NCI-H2227 (cell line): ENCODE measurements around the gene CCR7.

Experiments used
- DNase-seq: peaks from one replicate; lab custom pipeline; 2025; ENCODE audit not compliant: unreplicated experiment; lab: John Stamatoyannopoulos, UW

Gene CCR7

DNA sequence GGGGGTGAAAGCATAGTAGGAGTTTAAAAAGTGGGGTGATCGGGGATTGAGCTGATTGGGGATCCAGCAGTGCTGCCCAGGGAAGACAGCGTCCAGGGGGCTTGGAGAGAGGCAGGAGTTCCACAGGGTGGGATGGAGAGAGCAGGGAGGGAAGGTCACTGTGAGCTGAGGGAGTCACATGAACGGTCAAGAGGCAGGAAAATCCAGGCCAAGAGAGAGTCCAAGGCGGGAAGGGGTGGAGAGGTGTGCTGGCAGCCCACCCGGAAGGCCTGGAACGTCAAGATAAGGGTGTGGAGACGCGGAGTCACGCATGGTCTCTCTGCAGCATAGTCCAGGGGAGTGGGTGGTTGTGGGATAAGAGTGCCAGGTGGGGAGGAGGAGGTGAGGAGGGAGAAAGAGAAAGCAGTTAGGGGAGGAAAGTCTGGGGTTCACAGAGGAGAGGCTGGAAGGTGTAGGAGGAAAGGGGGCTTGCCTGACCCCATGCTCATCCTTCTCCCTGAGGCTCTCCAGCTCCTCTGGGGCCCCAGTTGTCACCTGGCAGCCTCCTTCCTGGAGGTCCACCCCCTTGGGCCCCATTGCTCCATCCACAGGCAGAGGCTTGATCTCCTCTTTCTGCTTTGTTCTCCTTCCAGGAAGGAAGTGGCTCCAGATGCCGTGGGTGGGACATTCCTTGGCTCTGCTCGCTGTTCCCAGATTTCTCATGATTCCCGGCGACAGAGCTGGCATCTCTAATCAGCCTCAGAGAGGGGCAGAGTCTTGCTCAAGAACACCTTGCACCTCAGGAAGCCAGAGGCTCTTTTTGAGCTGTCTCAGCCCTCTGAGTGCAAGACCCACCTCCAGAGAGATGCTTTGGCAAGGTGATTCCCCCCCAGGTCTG lies 28.7 kb downstream of the CCR7 start:
- DNase-seq, result no peak

DNA sequence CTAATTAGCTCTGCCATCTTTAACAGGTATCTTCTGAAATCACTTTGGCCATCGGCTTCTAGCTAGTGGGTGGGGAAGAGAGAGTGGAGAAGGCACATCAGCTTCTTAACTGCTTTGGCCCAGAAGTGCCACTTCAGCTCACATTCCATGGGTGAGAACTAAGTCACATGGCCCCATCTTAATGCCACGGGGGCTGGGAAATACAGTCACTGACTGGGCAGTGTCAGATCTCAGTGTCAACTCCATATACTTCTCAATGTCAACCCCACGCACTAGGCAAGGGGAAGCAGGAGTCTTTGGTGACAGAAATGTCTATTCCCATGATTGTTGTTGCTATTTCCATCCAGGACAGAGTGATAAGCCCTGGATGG lies 29.4 kb downstream of the CCR7 start:
- no peak for DNase-seq

DNA sequence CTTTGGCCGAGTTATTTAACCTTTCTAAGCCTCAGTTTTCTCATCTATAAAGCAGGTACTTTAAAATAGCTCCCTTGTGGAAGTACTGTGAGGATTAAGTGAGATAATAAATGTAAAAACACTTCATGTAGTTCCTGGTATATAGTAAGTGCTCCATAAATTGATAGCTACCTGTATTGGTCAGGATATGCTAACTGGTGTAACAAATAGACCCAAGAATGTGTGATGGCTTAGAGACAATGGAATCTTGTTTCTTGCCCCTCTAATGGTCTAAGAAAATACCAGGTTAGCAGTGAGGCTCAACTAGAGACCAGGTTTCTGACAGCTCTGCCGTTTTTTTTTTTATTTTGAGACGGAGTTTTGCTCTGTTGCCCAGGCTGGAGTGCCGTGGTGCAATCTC lies 29.8 kb downstream of the CCR7 start:
- no peak for DNase-seq

DNA sequence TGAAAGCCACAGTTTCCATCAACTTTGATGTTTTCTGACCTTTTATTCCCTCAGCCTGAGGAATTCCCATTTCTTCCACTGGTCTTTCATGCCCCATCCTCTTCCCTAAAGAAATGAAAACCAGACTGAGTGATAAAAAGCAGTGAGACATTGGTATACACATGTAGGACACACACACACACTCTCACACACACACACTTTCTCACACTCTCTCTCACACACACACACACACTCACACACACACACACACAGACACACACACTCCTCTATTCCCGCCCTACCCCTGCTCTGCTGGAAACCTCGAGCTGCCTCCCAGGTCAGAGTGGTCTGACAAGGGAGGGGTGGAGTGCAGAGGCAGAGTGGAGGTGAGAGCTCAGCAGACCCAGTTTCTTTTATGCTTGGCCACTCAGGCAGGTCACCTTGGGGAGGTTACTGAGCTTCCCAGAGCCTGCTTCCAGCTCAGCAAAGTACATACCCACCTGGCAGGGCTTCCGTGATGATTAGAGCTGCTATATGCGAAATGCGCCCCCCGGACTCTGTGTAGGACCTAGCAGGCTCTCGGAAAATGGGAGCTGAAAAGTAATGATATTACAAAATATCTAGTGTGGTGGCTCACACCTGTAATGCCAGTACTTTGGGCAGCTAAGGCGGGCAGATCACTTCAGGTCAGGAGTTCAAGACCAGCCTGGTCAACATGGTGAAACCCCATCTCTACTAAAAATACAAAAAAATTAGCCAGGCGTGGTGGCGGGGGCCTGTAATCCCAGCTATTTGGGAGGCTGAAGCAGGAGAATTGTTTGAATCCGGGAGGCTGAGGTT lies 30.7 kb downstream of the CCR7 start:
- DNase-seq, result no peak

DNA sequence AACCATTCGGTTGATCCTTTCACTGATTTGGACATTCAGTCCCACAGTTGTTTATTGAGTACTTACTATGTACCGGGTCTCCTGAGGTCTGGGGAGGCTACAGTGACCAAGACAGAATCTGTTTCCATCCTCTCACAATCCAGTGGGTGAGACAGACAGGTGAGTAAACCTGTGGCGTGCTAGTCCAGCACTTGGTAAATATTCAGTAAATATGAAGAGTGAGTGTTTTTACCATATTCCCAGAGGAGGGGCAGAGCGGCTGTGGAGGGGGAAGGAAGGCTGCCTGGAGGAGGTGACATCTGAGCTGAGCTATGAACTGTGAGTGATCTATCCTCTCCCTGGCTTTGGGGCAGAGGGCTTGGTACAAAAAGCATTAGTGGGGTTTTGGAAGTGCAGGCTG lies 31.4 kb downstream of the CCR7 start:
- DNase-seq, result no peak

DNA sequence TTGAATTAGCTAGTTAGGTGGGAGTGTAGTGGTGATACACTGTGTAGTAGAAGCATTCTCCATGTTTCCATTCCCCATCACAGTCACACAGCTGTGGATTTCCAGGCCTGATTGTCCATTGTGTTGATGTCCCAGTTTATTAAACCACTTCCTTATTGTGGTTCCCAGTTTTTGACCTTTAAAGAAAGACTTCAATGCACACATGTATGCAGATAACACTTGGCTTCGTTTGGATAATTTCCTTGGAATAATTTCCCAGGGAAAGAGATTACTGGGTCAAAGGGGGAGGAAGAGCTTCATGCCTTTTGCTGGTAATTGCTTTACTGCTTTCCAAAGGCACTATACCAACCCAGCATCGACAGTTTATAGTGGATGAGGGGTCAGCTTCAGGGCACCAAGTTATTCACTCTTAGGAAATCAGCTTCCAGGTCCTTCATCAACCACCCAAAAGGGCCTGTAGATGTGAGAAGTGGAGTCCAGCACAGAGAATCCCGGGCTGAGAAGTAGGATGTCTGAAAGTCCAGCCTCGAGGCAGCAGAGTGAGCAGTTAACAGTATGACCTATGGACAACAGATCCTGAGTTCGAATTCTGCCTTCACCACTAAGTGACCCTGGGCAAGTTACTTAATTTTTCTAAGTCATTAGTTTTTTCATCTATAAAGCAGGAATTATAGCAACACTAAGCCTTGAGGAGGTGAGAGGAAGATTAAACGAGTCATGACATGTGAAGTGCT lies 32.6 kb downstream of the CCR7 start:
- DNase-seq, result no peak

DNA sequence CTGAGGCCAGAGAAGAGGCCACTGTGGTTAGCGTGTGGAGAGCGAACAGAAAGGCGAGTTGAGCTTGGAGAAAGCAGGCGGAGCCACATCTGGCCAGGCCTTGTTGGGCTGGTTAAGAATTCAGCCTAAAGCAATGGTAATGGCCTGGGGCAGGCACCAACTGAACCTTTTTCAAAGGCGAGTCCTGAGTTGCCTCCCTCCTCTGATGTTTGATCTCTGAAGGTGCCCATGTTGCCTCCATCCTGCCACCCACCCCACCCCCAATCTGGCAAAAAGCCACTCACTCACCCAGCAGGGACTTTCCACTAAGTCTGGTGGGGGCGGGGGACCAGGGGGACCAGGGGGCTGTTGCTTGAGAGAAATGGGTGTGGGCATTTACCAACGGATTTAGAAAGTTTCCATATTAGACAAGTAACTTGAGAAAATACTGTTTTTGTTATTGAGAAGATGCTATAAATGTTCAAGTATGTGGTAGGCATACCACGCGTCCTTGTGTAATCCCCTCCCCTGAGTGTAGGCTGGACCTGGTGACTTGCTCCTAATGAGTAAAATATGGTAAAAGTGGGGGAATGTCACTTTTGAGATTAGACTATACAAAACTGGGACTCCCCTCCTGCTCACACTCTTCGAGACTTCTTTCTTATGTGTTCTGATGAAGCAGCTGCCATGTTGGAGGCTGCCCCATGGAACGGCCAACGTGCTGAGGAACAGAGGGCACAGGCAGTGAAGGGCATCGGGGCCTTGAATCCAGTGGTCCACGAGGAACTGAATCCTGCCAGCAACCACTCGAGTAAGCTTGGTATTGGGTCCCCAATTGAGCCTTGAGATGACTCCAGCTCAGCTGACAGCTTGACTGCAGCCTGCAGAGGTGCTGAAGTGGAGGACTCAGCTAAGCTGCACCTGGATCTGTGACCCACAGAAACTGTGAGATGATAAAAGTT lies 34.0 kb downstream of the CCR7 start:
- DNase-seq, result no peak

DNA sequence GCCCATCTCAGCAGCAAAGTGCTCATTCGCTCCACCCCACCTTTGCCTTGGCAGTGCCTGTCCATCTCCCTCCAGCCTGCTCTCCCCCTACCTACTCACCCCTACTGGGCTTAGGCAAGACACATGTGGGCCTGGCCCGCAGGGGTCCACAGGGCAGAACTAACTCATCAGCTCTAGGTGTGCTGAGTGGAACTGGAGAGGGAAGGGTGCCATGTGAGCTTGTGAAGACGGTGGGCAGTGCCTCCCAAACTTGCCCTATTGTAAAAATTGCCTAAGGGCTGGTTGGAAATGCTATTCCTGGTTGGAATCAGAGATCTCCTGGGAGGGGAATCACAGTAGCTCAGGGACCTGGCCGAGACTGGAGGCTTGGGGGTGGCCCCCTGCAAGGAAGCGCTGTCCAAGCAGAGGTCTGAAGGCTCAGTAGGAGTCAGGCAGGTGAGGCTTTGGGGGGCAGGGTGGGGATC lies 34.7 kb downstream of the CCR7 start:
- DNase-seq, result no peak

DNA sequence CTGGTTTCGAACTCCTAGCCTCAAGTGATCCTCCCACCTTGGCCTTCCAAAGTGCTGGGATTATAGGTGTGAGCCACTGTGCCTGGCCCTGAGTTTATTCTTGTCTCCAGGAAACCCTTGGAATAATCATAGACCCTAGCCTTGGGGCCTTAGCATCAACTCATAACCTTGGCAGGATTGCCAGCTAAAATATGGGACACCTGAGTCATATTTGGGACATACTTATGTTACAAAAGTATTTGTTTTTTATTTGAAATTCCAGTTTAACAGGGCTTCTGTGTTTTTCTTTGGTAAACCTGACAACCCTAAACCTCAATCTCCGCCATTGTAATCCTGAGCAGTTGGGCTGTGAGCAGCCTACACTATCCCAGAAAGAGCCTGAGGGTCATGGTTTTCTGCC lies 35.3 kb downstream of the CCR7 start:
- DNase-seq, result no peak

DNA sequence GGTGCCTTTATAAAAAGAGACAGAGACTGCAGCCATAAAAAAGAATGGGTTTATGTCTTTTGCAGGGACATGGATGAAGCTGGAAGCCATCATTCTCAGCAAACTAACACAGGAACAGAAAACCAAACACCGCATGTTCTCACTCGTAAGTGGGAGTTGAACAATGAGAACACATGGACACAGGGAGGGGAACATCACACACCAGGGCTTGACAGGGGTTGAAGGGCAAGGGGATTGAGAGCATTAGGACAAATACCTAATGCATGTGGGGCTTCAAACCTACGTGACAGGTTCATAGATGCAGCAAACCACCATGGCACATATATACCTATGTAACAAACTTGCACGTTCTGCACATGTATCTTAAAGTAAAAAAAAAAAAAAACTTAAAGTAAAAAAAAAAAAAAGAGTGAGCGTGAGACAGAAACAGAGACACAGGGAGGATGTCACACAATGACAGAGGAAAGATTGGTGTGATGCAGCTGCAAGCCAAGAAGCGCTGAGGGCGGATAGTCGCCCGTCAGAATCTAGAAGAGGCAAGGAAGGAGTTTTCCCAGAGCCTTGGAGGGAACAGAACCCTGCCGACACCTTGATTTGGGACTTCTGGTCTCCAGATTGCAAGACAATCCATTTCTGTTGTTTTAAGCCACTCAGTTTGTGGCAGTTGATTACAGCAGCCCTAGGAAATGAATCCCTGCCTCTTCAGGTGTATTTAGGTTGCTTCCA lies 36.4 kb downstream of the CCR7 start:
- no peak for DNase-seq

DNA sequence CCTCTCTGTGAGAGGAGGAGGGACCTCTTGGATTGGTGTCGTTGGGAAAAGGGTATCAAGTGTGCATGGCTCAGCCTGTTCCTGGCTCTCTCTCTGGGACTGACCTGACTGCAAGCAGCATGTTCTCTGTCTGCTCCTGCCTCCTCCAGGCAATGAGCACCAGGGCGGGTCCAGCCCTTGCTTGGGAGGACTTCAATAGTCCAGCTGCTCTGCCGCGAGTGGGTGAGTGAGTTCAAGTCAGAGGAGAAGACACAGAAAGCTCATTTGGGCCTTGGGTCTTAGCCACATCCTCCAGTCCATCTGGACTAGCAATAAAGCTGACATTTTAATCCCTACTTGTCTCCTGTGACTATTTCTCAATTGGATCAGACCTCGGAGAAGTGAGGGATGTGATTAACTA lies 38.6 kb downstream of the CCR7 start:
- DNase-seq, result no peak

DNA sequence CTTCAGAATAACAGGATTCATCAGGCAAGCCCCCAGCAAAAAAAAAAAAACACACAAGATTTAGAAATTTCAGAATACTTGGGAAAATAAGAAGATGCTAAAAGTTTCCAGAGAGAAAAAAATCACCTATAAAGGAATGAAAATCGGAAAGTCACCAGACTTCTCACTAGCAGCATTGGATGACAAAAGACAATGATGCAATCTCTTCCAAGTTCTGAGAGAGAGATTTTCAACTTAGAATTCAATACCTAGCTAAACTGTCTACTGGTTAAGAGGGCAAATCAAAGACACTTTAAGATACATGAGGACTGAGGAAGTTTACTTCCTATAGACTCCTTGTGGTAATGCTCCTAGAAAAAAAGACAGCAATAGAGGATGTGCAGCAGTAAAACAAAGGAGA lies 40.0 kb downstream of the CCR7 start:
- no peak for DNase-seq

DNA sequence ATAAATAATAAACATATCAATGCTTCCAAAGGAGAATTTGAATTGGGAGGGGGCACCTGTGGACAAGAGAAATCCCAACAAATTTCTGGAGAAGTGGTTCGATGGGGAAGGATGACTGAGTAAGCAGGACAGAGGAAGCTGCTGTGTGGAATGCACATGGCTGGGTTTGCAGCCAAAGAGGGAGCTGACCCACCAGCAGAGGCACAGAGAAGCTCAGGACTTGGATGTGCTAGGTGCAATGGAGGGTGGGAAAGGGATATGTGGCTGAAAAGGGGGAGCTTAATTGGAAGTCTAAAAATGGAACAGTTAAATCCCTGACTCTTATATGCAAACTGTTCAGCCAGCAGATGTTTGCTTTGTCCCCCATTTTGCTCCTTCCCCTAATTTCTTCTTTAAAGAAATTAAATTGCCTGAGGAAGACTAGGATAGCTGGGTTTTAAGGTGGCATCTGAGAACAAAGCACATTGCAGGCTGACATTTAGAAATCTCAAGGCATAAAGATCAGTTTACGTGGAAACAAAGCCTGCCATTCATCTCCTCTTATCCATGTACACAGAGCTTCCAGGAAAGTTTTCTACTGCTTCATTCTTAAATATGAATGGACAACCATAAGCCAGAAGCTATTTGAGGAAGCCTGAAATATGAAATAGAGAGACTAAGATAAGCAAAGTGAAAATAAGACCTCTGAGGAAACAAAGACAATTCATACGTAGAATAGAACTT lies 40.9 kb downstream of the CCR7 start:
- DNase-seq, result no peak

DNA sequence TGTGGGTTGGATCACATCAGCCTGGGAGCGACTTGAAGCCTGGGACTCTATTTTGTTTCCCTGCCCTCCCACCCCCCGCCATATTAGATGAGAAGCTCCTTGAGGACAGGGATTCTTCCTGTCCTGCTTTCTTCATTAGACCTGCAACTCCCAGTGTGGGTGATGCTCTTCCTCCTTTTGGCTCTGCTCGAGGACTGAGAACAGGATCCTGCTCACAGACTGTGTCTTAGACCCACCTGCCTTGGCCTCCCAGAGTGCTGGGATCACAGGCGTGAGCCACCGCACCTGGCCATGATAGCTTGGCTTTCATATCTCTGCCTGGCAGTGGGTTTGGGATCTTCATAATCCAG lies 42.3 kb downstream of the CCR7 start:
- DNase-seq, result no peak

DNA sequence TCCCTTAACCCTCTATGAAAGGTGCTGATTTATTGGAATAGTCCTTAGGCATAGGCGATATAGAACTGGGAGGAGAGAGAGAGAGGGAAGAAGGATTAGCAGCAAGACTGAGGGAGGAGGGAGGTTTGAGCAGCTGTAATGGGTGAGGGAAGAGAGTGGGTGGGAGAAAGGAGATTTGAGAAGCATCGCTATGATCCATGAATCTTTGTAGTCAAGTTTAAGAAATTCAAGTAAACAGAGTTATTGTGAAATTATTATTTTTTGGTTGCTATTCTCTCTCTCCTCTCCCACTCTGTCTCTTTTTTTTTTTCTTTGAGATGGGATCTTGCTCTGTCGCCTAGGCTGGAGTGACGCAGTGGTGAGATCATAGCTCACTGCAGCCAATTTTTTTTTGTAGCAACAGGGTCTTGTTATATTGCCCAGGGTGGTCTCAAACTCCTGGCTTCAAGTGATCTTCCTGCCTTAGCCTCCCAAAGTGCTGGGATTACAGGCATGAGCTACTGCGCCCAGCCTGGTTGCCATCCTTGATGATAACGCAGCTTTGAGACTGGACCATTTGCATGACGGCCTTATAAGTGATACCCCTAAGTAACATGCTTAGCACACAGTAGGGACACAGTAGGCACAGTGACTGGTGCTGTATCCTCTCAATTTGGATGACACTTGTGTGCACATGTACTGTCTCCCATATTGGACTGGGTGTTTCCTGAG lies 42.9 kb downstream of the CCR7 start:
- no peak for DNase-seq

DNA sequence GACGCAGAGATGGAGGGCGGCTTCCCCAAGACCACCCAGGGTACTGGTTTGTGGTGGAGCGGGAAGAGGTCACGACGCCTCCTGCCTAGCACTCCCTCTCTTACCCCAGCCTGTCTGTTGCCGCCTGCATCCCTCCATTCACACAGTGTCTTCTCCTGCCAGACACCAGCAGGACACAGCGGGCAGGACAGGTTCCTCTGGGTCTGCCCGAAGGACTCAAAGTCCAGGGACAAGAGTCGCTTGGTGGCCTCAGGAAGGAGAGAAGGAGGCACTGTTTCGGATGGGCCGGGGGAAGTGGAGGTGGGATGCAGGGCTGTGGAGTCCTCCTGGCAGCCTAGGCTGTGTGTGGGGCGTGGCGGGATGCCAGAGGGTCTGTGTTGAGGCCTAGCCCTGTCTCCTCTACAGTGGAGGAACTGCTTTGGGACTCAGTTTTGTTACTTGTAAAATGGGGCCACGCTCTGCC lies 44.2 kb downstream of the CCR7 start:
- no peak for DNase-seq

DNA sequence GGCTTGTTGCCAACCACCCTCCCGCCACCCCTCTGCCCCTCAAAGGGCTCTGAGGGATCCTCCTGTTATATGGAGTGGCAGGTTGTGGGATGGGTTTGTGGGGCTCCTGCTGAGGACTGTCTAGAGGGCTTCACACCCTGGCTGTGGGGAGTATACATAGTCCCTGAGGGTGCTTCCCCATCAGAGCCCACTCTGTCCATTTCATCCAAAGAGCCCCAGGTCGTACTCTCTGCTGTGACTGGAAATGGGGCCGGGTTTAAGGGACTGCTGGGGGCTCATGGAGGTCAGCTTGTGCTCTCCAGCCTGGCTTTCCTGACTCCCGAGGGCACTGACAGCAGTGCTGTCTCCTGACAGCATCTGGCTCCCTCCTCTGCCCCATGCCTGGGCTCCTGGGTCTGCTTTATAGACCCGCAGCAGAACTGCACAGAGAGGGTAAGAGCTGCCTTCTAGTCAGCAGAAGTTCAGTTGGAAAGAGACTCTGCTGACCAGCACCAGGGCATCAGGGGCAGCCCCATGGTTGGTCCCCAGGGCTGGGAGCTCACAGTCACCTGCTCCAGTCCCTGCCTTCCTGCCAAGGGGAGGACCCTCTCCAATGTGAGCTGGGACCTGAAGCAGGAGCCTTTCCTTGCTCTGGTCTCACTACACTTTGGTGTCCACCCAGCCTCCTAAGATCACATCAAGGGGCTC lies 46.0 kb downstream of the CCR7 start:
- DNase-seq, result no peak
